ENCODE results near the gene BRINP3.
A peak's percentile ranks its signal among the peaks of the same experiment; 100 is the strongest.
"Not testable (repeated sequence)": the region's sequence is repeated elsewhere in the genome, so short reads cannot be mapped to it uniquely, and the experiment has no call there.

BRINP3 gene

GRCh38 chr1:190477762-190478148, at the start of gene BRINP3:
Gene BRINP3 (minus strand): TSS chr1:190477864.
- no peak for DNase-seq

GRCh38 chr1:190511554-190511953, 33.9 kb upstream of the BRINP3 start:
- no peak for DNase-seq

- DNase-seq = no peak
Observed at GRCh38 chr1:190507357-190507756, 29.7 kb upstream of the BRINP3 start.

GRCh38 chr1:190504539-190504938, 26.9 kb upstream of the BRINP3 start:
- DNase-seq = not testable (repeated sequence)

- DNase-seq = no peak
Observed at GRCh38 chr1:190497565-190497964, 19.9 kb upstream of the BRINP3 start.

GRCh38 chr1:190494451-190494850, 16.8 kb upstream of the BRINP3 start:
- no peak for DNase-seq

- DNase-seq = no peak
Observed at GRCh38 chr1:190491404-190491803, 13.7 kb upstream of the BRINP3 start.

GRCh38 chr1:190484045-190484444, 6.4 kb upstream of the BRINP3 start:
- DNase-seq = no peak

- DNase-seq = no peak
Observed at GRCh38 chr1:190480231-190480630, 2.6 kb upstream of the BRINP3 start.

- DNase-seq = peak; percentile 18
Observed at GRCh38 chr1:190479516-190479915, 1.9 kb upstream of the BRINP3 start.

- DNase-seq = peak; percentile 53
Observed at GRCh38 chr1:190479050-190479397, 1.4 kb upstream of the BRINP3 start.

- peak; percentile 80 for DNase-seq
Observed at GRCh38 chr1:190478149-190479049, 735 bp upstream of the BRINP3 start.

- DNase-seq = no peak
Observed at GRCh38 chr1:190476806-190477205, 858 bp downstream of the BRINP3 start.

GRCh38 chr1:190476321-190476720, 1.3 kb downstream of the BRINP3 start:
- DNase-seq = no peak

GRCh38 chr1:190475421-190476141, 2.1 kb downstream of the BRINP3 start:
- no peak for DNase-seq

- no peak for DNase-seq
Observed at GRCh38 chr1:190474650-190475211, 2.9 kb downstream of the BRINP3 start.

GRCh38 chr1:190474010-190474409, 3.7 kb downstream of the BRINP3 start:
- no peak for DNase-seq

- DNase-seq = no peak
Observed at GRCh38 chr1:190472494-190472893, 5.2 kb downstream of the BRINP3 start.

GRCh38 chr1:190472042-190472441, 5.6 kb downstream of the BRINP3 start:
- DNase-seq = no peak

GRCh38 chr1:190464690-190465089, 13.0 kb downstream of the BRINP3 start:
- no peak for DNase-seq

GRCh38 chr1:190456129-190456528, 21.5 kb downstream of the BRINP3 start:
- DNase-seq = no peak

GRCh38 chr1:190455631-190456030, 22.0 kb downstream of the BRINP3 start:
- no peak for DNase-seq

GRCh38 chr1:190453550-190453949, 24.1 kb downstream of the BRINP3 start:
- DNase-seq = no peak

- no peak for DNase-seq
Observed at GRCh38 chr1:190452272-190452848, 25.3 kb downstream of the BRINP3 start.
